PC-9 (cell line): ENCODE data around the gene PTGER1. TPM values are rescaled to one million over a fixed set of nuclear protein-coding genes. Genes with fewer than 3 reads are reported as not detected.
"Not testable (repeated sequence)": the region's sequence is repeated elsewhere in the genome, so short reads cannot be mapped to it uniquely, and the experiment has no call there.

Source experiments
- BruUV-seq: library from RNA; stranded (reverse); fragments of 400-500 nt; replicated peaks from 2 replicates; lab custom pipeline; 2021; lab: Mats Ljungman, UMichigan
- CTCF ChIA-PET: fragments of 300-600 bp; sonication (Branson Sonifier 250); formaldehyde crosslinking; loops from one replicate; lab custom pipeline; 2022; ENCODE audit warnings: antibody characterized with exemption; lab: Charles Lee
- POLR2A ChIA-PET: fragments of 300-600 bp; sonication (Branson Sonifier 250); formaldehyde crosslinking; loops from one replicate; lab custom pipeline; 2022; ENCODE audit warnings: antibody characterized with exemption; ENCODE audit not compliant: unreplicated experiment; lab: Charles Lee
- DNase-seq, 2 experiments: peaks; one replicate each; pipeline versions ENCODE4 v3.0.0 to v3.0.0-alpha.2; 2015 to 2022; ENCODE audit warnings: mixed read lengths in 1 of 2
- H2AFZ ChIP-seq: fragments of 200-600 bp; sonication (generic); 2 replicates; pipeline ENCODE4 v1.8.1; 2017; ENCODE audit warnings: antibody characterized with exemption
- H3F3A ChIP-seq: fragments of 200-600 bp; sonication (generic); 2 replicates; pipeline ENCODE4 v1.8.1; 2017; ENCODE audit warnings: antibody characterized with exemption, mild to moderate bottlenecking, low read depth; ENCODE audit not compliant: insufficient read depth
- H3K27ac ChIP-seq: fragments of 200-600 bp; sonication (generic); 2 replicates; pipeline ENCODE4 v1.6.1; 2016; ENCODE audit warnings: mixed run types
- H3K27me3 ChIP-seq: fragments of 200-600 bp; sonication (generic); 2 replicates; pipeline ENCODE4 v1.6.1; 2016; ENCODE audit warnings: low read depth, mixed run types; ENCODE audit not compliant: insufficient read depth
- H3K36me3 ChIP-seq: fragments of 200-600 bp; sonication (generic); 2 replicates; pipeline ENCODE4 v1.6.1; 2016; ENCODE audit warnings: low read depth, mixed run types
- H3K4me1 ChIP-seq: fragments of 200-600 bp; sonication (generic); replicated peaks from 2 replicates; pipeline ENCODE4 v1.6.1; 2016; ENCODE audit warnings: mixed run types; ENCODE audit not compliant: insufficient read depth
- H3K4me2 ChIP-seq: fragments of 200-600 bp; sonication (generic); 2 replicates; pipeline ENCODE4 v1.6.1; 2017; ENCODE audit warnings: mixed run types
- H3K4me3 ChIP-seq: fragments of 200-600 bp; sonication (generic); 2 replicates; pipeline ENCODE4 v1.6.1; 2016; ENCODE audit warnings: mixed run types
- H3K79me2 ChIP-seq: fragments of 200-600 bp; sonication (generic); 2 replicates; pipeline ENCODE4 v1.6.1; 2017; ENCODE audit warnings: low read depth, mixed run types
- H3K9me2 ChIP-seq: fragments of 200-600 bp; sonication (generic); 2 replicates; pipeline ENCODE4 v1.8.1; 2017; ENCODE audit warnings: mild to moderate bottlenecking; ENCODE audit not compliant: insufficient read depth
- H3K9me3 ChIP-seq: fragments of 200-600 bp; sonication (generic); 2 replicates; pipeline ENCODE4 v1.8.1; 2016; ENCODE audit warnings: low read depth; ENCODE audit not compliant: insufficient read depth
- H4K20me1 ChIP-seq: fragments of 200-600 bp; sonication (generic); 2 replicates; pipeline ENCODE4 v1.8.1; 2017; ENCODE audit not compliant: insufficient read depth
- CTCF ChIP-seq: fragments of 200-600 bp; sonication (generic); conservative IDR thresholded peaks from 2 replicates; pipeline ENCODE4 v1.6.1; 2017; ENCODE audit warnings: mixed run types, antibody characterized with exemption, mild to moderate bottlenecking, moderate library complexity
- EZH2 ChIP-seq: fragments of 200-600 bp; sonication (generic); IDR thresholded peaks from 2 replicates; pipeline ENCODE4 v1.8.0; 2017; ENCODE audit warnings: antibody characterized with exemption, low read depth
- intact Hi-C: fragments of 100-400 bp; cut with micrococcal nuclease; formaldehyde crosslinking; loops from one replicate; pipeline ENCODE4 v1.10.0; 2022; ENCODE audit not compliant: unreplicated experiment
- total RNA-seq: library from RNA; stranded (reverse); gene quantifications from 2 replicates; pipeline ENCODE4 v1.2.3, GENCODE V29; 2021

The PTGER1 gene
- total RNA-seq, 1 experiment from 2014 or later = 1.4 TPM

DNA sequence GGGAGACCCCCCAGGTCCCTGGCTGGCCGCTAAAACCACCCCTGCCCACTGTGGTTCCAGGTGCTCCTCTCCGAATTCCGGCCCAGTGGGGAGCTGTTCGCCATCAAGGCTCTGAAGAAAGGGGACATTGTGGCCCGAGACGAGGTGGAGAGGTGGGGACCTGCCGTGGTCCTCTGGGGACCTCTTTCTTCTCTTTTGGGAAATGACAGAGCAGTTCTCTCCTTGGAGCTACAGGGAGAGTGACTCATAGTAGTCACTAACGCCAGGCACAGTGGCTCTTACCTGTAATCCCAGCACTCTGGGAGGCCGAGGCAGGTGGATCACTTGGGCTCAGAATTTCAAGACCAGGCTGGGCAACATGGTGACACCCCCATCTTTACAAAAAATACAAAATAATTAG, 7.3 kb downstream of the PTGER1 start:
- Histone ChIP-seq H2AFZ (no peak overlapping the region), H3K9me3 (no peaks in the 10 kb centered on the region; the same call in 1 of the 2 replicates), H3F3A (peaks cover 24% of the 10 kb centered on the region), H3K9me2 (no peaks in the 10 kb centered on the region), H4K20me1 (peaks cover 21% of the 10 kb centered on the region), H3K79me2 (no peaks in the 10 kb centered on the region), H3K36me3 (peaks cover 32% of the 10 kb centered on the region), H3K4me1 (no peaks in the 10 kb centered on the region), H3K4me3 (no peak overlapping the region), H3K27ac (no peak overlapping the region), H3K27me3 (no peaks in the 10 kb centered on the region), H3K4me2 (no peak overlapping the region)
- TF ChIP-seq EZH2 = no peak
- peak; percentile 47 for TF ChIP-seq CTCF
- intact Hi-C loops = no loop called here
- no TSS peak for BruUV-seq
- ChIA-PET POLR2A (no interaction called here), CTCF (interaction anchor here (0.6 to 0.8 kb wide), 4 partner anchors 34 to 695 kb away, joined by 3 to 12 read pairs (median 4); no protein-coding TSS in a partner anchor)
- DNase-seq = peak in 1 of 2 experiments; percentile 51

GRCh38 chr19:14467391-14467790, 7.8 kb downstream of the PTGER1 start:
- no peak overlapping the region for H3K4me2 ChIP-seq
- BruUV-seq = no TSS peak
- H3K36me3 ChIP-seq = peaks cover 32% of the 10 kb centered on the region
- no peak overlapping the region for H3K4me3 ChIP-seq
- no peaks in the 10 kb centered on the region for H3K27me3 ChIP-seq
- H4K20me1 ChIP-seq = peaks cover 21% of the 10 kb centered on the region
- no peak for DNase-seq
- no peaks in the 10 kb centered on the region for H3K4me1 ChIP-seq
- TF ChIP-seq EZH2 (no peak), CTCF (no peak)
- H3K27ac ChIP-seq = no peak overlapping the region
- no peaks in the 10 kb centered on the region; the same call in 1 of the 2 replicates for H3K9me3 ChIP-seq
- intact Hi-C loops = no loop called here
- ChIA-PET POLR2A (no interaction called here), CTCF (interaction anchor here (0.6 to 0.8 kb wide), 2 partner anchors 33 to 319 kb away, joined by 4 read pairs; no protein-coding TSS in a partner anchor)
- H2AFZ ChIP-seq = no peak overlapping the region
- H3K9me2 ChIP-seq = no peaks in the 10 kb centered on the region
- peaks cover 24% of the 10 kb centered on the region for H3F3A ChIP-seq
- H3K79me2 ChIP-seq = no peaks in the 10 kb centered on the region

DNA sequence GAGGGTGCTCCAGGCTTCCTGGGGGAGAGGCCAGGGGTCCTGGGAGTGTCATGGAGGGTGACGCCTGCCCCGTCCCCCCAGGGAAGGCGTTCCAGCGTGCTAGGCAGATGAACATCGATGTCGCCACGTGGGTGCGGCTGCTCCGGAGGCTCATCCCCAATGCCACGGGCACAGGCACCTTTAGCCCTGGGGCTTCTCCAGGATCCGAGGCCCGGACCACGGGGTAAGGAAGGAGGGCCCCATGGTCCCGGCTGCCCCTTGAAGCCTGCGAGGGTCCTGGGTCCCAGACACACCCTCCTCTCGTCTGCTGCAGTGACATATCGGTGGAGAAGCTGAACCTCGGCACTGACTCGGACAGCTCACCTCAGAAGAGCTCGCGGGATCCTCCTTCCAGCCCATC, 11.4 kb downstream of the PTGER1 start:
- H4K20me1 ChIP-seq = peaks cover 6% of the 10 kb centered on the region; the same call in 1 of the 2 replicates
- no peak overlapping the region for H2AFZ ChIP-seq
- intact Hi-C loops = no loop called here
- no peaks in the 10 kb centered on the region for H3K27me3 ChIP-seq
- H3K9me2 ChIP-seq = no peaks in the 10 kb centered on the region
- no peak for DNase-seq
- no peak overlapping the region for H3K4me2 ChIP-seq
- ChIA-PET POLR2A (no interaction called here), CTCF (no interaction called here)
- peaks cover 20% of the 10 kb centered on the region for H3K36me3 ChIP-seq
- H3K4me1 ChIP-seq = no peaks in the 10 kb centered on the region
- H3K79me2 ChIP-seq = no peaks in the 10 kb centered on the region
- H3F3A ChIP-seq = peaks cover 18% of the 10 kb centered on the region
- no peaks in the 10 kb centered on the region; the same call in 1 of the 2 replicates for H3K9me3 ChIP-seq
- TF ChIP-seq EZH2 = no peak
- no peak for TF ChIP-seq CTCF
- BruUV-seq = no TSS peak
- H3K27ac ChIP-seq = no peak overlapping the region
- no peak overlapping the region for H3K4me3 ChIP-seq

DNA sequence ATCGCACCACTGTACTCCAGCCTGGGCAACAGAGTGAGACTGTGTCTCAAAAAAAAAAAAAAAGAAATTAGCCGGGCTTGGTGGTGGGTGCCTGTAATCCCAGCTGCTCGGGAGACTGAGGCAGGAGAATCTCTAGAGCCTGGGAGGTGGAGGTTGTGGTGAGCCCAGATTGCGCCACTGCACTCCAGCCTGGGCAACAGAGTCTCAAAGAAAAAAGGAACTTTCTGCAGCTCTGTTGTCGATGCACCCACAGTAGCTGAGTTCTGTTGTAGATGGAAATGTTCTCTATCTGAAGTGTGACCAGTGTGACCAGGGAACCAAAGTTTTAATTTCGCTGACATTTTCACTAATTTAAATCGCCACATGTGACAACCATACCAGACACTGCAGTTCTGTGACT, 12.8 kb downstream of the PTGER1 start:
- H3K9me2 ChIP-seq, CTCF ChIA-PET, H2AFZ ChIP-seq, H3K27ac ChIP-seq, H4K20me1 ChIP-seq, H3K4me1 ChIP-seq, H3F3A ChIP-seq, BruUV-seq, H3K27me3 ChIP-seq, POLR2A ChIA-PET, H3K4me3 ChIP-seq, H3K4me2 ChIP-seq, H3K79me2 ChIP-seq, H3K9me3 ChIP-seq, intact Hi-C loops, DNase-seq: not testable (repeated sequence)
- H3K36me3 ChIP-seq = peaks cover 14% of the 10 kb centered on the region; the same call in 1 of the 2 replicates
